Mammary epithelial cell (primary cell): ENCODE measurements around the gene SNX8.

ENCODE experiments used
- EZH2 ChIP-seq: IDR thresholded peaks from 2 replicates; pipeline ENCODE4 v1.6.1; 2012; ENCODE audit warnings: low read length, inconsistent platforms, borderline replicate concordance
- TF ChIP-seq, protein P1 (sequence below), 2 donors: IDR thresholded peaks in 1 of 2; conservative IDR thresholded peaks in 1 of 2; 2 replicates each; pipeline ENCODE4 v1.5.1; 2011 to 2012; ENCODE audit warnings: inconsistent platforms in 2 of 2, low read length in 2 of 2, mild to moderate bottlenecking in 2 of 2, control low read depth in 1 of 2, low read depth in 1 of 2; ENCODE audit not compliant: insufficient read depth in 1 of 2; ENCODE audit errors: extremely low read depth in 1 of 2

GRCh38 chr7:2256306-2257045 is 57.8 kb downstream of the SNX8 start:
- TF ChIP-seq, protein P1, sequence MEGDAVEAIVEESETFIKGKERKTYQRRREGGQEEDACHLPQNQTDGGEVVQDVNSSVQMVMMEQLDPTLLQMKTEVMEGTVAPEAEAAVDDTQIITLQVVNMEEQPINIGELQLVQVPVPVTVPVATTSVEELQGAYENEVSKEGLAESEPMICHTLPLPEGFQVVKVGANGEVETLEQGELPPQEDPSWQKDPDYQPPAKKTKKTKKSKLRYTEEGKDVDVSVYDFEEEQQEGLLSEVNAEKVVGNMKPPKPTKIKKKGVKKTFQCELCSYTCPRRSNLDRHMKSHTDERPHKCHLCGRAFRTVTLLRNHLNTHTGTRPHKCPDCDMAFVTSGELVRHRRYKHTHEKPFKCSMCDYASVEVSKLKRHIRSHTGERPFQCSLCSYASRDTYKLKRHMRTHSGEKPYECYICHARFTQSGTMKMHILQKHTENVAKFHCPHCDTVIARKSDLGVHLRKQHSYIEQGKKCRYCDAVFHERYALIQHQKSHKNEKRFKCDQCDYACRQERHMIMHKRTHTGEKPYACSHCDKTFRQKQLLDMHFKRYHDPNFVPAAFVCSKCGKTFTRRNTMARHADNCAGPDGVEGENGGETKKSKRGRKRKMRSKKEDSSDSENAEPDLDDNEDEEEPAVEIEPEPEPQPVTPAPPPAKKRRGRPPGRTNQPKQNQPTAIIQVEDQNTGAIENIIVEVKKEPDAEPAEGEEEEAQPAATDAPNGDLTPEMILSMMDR (conservative IDR thresholded peaks at IDR 0.05 in 1 of 2, IDR thresholded peaks at IDR 0.05 in 1 of 2; ENCODE audit: extremely low read depth in 1 of 2, insufficient read depth in 1 of 2, low read depth in 1 of 2, low read length in 2 of 2), result no peak
- TF ChIP-seq EZH2, result no peak
